Tibial artery (tissue), 4 donors: ENCODE data around the gene CCT8.
"Not testable (repeated sequence)": the region's sequence is repeated elsewhere in the genome, so short reads cannot be mapped to it uniquely, and the experiment has no call there.

ENCODE experiments used
- DNase-seq, 2 donors: peaks; one replicate each; pipeline ENCODE4 v3.0.0-alpha.2; 2019
- H3K27ac ChIP-seq, 2 donors: fragments of 200-600 bp; sonication (generic) in 1 of 2; 1 replicate in 1 of 2; 2 replicates in 1 of 2; pipeline ENCODE4 v1.5.1; 2018 to 2019; ENCODE audit warnings: mild to moderate bottlenecking in 1 of 2
- H3K27me3 ChIP-seq, 2 donors: fragments of 200-600 bp; sonication (generic) in 1 of 2; one replicate each; pipeline versions ENCODE4 v1.5.1 to v1.6.0; 2016 to 2019
- H3K36me3 ChIP-seq, 3 donors: fragments of 200-600 bp; sonication (generic) in 2 of 3; one replicate each; pipeline ENCODE4 v1.5.1; 2016 to 2019; ENCODE audit warnings: mild to moderate bottlenecking in 2 of 3
- H3K4me1 ChIP-seq, 4 donors: fragments of 200-600 bp; sonication (generic) in 2 of 4; 1 replicate in 3 of 4; 2 replicates in 1 of 4; pipeline ENCODE4 v1.5.1; 2016 to 2019
- H3K4me3 ChIP-seq, 2 donors: fragments of 200-600 bp; sonication (generic) in 1 of 2; 1 replicate in 1 of 2; 2 replicates in 1 of 2; pipeline ENCODE4 v1.5.1; 2018 to 2019; ENCODE audit warnings: mild to moderate bottlenecking in 2 of 2
- H3K9me3 ChIP-seq, 3 donors: fragments of 200-600 bp; sonication (generic) in 1 of 3; one replicate each; pipeline ENCODE4 v1.5.1; 2016 to 2019
- CTCF ChIP-seq, 2 experiments: fragments of 200-600 bp in 1 of 2; fragments of 450-650 bp in 1 of 2; IDR thresholded peaks; one replicate each; pipeline ENCODE4 v1.5.1; 2017 to 2019; ENCODE audit warnings: antibody characterized with exemption in 2 of 2, mild to moderate bottlenecking in 1 of 2, moderate library complexity in 1 of 2
- intact Hi-C: fragments of 100-400 bp; cut with DNase I; formaldehyde crosslinking; loops from one replicate; pipeline ENCODE4 v1.15.0; 2023; ENCODE audit warnings: low total_unique reads

Gene CCT8

GRCh38 chr21:29025328-29025713 is 48.1 kb downstream of the CCT8 start:
- TF ChIP-seq CTCF (IDR thresholded peaks at IDR 0.05) = no peak
- intact Hi-C loops = no loop called here
- no peak for DNase-seq
- Histone ChIP-seq H3K4me1 (peaks cover 5 to 34% (median 11%) of the 10 kb centered on the region in 4 donors), H3K36me3 (peaks cover 6 to 15% (median 7%) of the 10 kb centered on the region in 3 donors), H3K27ac (peak overlapping the region; percentile 93 to 97), H3K9me3 (no peaks in the 10 kb centered on the region), H3K27me3 (no peaks in the 10 kb centered on the region), H3K4me3 (peak overlapping the region; percentile 59 to 66)

DNA sequence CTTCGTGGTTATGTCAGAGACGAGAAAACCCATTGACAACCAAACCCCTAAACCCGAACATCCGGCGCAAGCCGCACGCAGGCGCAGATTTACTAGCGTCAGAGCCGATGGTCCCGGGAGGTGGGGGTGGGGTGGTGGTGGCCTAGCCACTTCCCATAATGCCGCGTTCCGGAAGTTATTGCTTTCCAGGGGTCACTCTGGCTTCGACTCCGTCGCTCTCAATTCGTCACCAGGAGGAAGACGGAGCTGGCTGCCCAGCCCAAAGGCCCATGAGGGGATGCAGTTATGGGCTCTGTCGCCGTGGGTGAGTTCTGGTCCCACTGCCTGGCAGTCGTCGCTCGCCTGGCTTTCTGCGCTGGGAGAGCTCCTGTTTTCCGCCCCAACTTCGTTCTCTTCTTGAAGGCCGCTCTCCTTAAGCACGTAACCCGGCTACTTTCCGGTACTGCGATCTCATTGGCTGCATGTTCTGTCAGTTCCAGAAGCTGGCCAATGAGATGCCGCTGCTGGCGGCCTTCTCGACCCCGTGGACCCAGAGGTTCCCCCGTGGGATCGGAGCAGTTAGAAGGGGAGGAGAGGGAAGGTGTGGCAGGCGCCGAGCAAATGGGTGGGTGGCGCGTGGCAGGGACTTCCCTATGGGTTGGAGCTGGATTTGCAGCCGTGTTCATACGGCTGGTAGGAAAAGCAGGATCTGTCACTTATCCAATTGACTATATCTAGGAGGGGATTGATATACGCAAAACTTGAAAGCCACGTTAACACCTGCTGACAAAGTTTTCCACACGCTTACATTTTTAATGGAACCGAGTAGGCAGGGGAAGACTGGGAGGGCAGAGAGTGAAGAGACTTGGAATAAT is 48.7 kb downstream of the CCT8 start, which contains the start of gene USP16:
TSS of gene USP16 (plus strand) at position 195 of the 854 bp plus-strand sequence. CDS start 3,246 bp downstream, outside the sequence.
- TF ChIP-seq CTCF (IDR thresholded peaks at IDR 0.05) = peak; percentile 32 to 53
- Histone ChIP-seq H3K27me3 (no peaks in the 10 kb centered on the region), H3K9me3 (no peaks in the 10 kb centered on the region), H3K27ac (peak within 1 kb of the TSS; percentile 93 to 97), H3K36me3 (peaks cover 6 to 15% (median 7%) of the 10 kb centered on the region in 3 donors), H3K4me1 (peaks cover 5 to 38% (median 13%) of the 10 kb centered on the region in 4 donors), H3K4me3 (peak within 1 kb of the TSS; percentile 59 to 66)
- intact Hi-C loops = no loop called here
- DNase-seq = peak; percentile 96 to 99

GRCh38 chr21:29022166-29022565 is 51.3 kb downstream of the CCT8 start:
- no peak overlapping the region for H3K27ac ChIP-seq
- DNase-seq = no peak
- H3K4me1 ChIP-seq = peaks cover 5 to 44% (median 23%) of the 10 kb centered on the region in 4 donors
- intact Hi-C loops = no loop called here
- no peaks in the 10 kb centered on the region for H3K36me3 ChIP-seq
- TF ChIP-seq CTCF (IDR thresholded peaks at IDR 0.05) = no peak
- H3K9me3 ChIP-seq = no peaks in the 10 kb centered on the region
- H3K27me3 ChIP-seq = no peaks in the 10 kb centered on the region
- no peak overlapping the region for H3K4me3 ChIP-seq

GRCh38 chr21:29018540-29018939 is 54.9 kb downstream of the CCT8 start:
- Histone ChIP-seq H3K4me3 (peak overlapping the region; percentile 74 to 90), H3K27ac (peak overlapping the region; percentile 65 to 85), H3K9me3 (no peaks in the 10 kb centered on the region), H3K4me1 (peaks cover 0 to 21% (median 13%) of the 10 kb centered on the region in 4 donors), H3K27me3 (no peaks in the 10 kb centered on the region), H3K36me3 (no peaks in the 10 kb centered on the region)
- DNase-seq = no peak
- intact Hi-C loops = no loop called here
- TF ChIP-seq CTCF (IDR thresholded peaks at IDR 0.05) = no peak

- intact Hi-C loops = no loop called here
- peak overlapping the region in 1 of 2 donors; percentile 85 for H3K27ac ChIP-seq
These were observed 55.7 kb downstream of the CCT8 start for GRCh38 chr21:29017639-29018237.

GRCh38 chr21:29011236-29011635 is 62.2 kb downstream of the CCT8 start:
- H3K4me3 ChIP-seq, H3K9me3 ChIP-seq, intact Hi-C loops, H3K27ac ChIP-seq, H3K27me3 ChIP-seq, DNase-seq, H3K4me1 ChIP-seq: not testable (repeated sequence)
- H3K36me3 ChIP-seq = peaks cover 12 to 18% (median 14%) of the 10 kb centered on the region in 3 donors

More at GRCh38 chr21:29017639-29018237, 55.7 kb downstream of the CCT8 start:
- no peak for TF ChIP-seq CTCF (IDR thresholded peaks at IDR 0.05)
- Histone ChIP-seq H3K9me3 (no peaks in the 10 kb centered on the region), H3K4me3 (peak overlapping the region; percentile 74 to 90), H3K4me1 (peaks cover 0 to 21% (median 13%) of the 10 kb centered on the region in 4 donors), H3K36me3 (no peaks in the 10 kb centered on the region), H3K27me3 (no peaks in the 10 kb centered on the region)
- DNase-seq = no peak
